ENCODE data around the gene TRPM6. TPM values are rescaled to one million over a fixed set of nuclear protein-coding genes. Genes with fewer than 3 reads are reported as not detected.

The TRPM6 gene
- total RNA-seq, 6 experiments from 2014 or later: not detected

DNA sequence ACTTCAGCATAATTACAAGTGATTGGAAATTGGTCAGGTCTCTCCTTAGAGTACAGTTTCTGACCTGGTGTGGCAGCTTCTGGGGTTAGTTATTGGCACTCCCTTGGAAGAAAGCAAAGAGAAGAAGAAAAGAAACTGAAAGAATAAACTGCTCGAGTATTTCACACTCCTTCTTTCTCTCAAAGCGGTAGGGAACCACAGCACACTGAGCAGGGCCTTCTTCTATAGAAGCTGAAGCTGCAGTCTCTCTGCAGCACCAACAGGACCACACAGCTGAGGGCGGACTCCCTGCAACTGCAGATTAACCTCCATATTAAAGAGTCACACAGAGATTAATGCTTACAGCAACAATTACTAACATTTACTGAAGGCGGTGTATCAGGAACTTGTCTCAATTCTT, 152.0 kb downstream of the TRPM6 start:
- Mint-ChIP-seq H3K4me1 (ENCODE audit: low read depth) (no peaks in the 10 kb centered on the region), H3K9me3 (no peaks in the 10 kb centered on the region), H3K4me3 (peak overlapping the region; percentile 32; the same call in 1 of the 2 replicates), H3K27me3 (ENCODE audit: insufficient read depth) (no peaks in the 10 kb centered on the region; the same call in 1 of the 2 replicates), H3K36me3 (ENCODE audit: low read depth) (no peaks in the 10 kb centered on the region), H3K27ac (no peak overlapping the region)
- no peak for DNase-seq
- TF ChIP-seq, protein P1, sequence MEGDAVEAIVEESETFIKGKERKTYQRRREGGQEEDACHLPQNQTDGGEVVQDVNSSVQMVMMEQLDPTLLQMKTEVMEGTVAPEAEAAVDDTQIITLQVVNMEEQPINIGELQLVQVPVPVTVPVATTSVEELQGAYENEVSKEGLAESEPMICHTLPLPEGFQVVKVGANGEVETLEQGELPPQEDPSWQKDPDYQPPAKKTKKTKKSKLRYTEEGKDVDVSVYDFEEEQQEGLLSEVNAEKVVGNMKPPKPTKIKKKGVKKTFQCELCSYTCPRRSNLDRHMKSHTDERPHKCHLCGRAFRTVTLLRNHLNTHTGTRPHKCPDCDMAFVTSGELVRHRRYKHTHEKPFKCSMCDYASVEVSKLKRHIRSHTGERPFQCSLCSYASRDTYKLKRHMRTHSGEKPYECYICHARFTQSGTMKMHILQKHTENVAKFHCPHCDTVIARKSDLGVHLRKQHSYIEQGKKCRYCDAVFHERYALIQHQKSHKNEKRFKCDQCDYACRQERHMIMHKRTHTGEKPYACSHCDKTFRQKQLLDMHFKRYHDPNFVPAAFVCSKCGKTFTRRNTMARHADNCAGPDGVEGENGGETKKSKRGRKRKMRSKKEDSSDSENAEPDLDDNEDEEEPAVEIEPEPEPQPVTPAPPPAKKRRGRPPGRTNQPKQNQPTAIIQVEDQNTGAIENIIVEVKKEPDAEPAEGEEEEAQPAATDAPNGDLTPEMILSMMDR (IDR thresholded peaks at IDR 0.05): no peak

DNA sequence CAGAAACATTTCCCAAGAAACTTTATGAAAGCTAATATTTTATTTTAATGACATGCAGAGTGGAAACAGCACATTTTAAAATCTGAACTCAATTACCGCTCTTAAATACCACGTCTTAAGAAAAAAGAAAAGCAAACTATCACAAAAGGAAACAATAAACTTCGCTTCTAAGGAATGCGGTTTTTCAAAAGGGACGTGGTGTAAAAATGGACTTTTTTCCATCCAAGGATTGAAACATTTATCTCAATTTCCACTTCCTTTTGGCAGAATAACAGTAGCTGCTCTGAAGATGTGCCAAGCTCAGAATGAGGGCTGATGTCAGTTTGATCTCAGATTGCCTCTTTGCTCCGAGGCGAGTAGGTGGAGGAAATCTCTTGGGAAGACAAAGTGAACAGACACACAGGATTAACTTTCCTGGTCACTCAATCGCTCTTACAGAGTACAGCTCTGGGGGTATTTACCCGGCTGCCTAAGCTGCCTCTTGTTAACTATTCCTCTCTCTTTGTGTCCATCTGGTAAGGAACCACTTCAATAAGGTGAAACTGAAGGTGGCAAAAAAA, 158.5 kb downstream of the TRPM6 start:
- no peaks in the 10 kb centered on the region for H3K36me3 Mint-ChIP-seq (ENCODE audit: low read depth)
- DNase-seq: no peak
- H3K4me3 Mint-ChIP-seq: no peak overlapping the region
- peaks cover 6% of the 10 kb centered on the region for H3K27me3 Mint-ChIP-seq (ENCODE audit: insufficient read depth)
- H3K9me3 Mint-ChIP-seq: no peaks in the 10 kb centered on the region; the same call in 1 of the 2 replicates
- no peak overlapping the region for H3K27ac Mint-ChIP-seq
- TF ChIP-seq, protein P1 (IDR thresholded peaks at IDR 0.05): no peak
- no peaks in the 10 kb centered on the region for H3K4me1 Mint-ChIP-seq (ENCODE audit: low read depth)

DNA sequence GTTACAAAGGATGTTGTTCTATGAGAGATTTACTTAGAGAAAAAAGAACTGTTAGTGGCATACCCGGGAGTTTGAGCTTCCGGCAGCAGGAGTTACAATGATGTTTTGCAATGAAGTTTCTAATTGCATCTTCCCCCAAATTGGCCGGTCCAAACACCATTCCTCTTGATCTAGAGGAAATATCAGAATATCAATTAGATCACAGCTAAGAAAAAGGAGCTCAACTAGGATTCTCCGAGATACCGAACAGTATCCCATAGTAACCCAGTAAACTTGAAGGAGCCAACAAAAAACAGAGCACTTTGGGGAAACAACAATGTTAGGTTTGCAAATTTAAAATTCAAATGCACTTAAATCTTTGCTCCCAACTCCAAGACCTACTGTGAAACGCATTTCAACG, 159.5 kb downstream of the TRPM6 start:
- TF ChIP-seq, protein P1 (IDR thresholded peaks at IDR 0.05): no peak
- Mint-ChIP-seq H3K36me3 (ENCODE audit: low read depth) (no peaks in the 10 kb centered on the region), H3K4me3 (no peak overlapping the region), H3K27me3 (ENCODE audit: insufficient read depth) (peaks cover 6% of the 10 kb centered on the region), H3K27ac (no peak overlapping the region), H3K4me1 (ENCODE audit: low read depth) (no peaks in the 10 kb centered on the region), H3K9me3 (no peaks in the 10 kb centered on the region; the same call in 1 of the 2 replicates)
- DNase-seq: no peak

DNA sequence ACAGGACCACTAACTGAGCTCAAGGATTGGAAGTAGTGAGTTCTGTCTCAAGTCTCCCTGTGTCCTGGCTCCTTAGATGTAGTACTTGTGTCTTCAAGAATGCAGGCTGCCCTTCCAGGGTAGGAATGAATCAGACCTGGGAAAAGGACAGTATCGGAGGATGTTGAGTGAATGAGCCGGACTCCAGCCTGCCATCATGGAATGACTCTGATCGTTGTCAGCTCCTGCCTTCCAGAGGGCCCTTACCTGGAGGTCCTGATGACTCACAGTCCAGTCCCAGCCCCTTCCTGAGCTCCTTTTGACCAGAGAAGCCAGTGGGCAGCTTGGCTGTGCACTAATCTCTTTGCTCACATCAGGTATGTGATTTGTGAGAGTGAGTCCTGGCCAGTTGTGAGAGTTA, 161.1 kb downstream of the TRPM6 start:
- Mint-ChIP-seq H3K27ac (no peak overlapping the region), H3K27me3 (ENCODE audit: insufficient read depth) (peaks cover 6% of the 10 kb centered on the region)
- no peak for DNase-seq

DNA sequence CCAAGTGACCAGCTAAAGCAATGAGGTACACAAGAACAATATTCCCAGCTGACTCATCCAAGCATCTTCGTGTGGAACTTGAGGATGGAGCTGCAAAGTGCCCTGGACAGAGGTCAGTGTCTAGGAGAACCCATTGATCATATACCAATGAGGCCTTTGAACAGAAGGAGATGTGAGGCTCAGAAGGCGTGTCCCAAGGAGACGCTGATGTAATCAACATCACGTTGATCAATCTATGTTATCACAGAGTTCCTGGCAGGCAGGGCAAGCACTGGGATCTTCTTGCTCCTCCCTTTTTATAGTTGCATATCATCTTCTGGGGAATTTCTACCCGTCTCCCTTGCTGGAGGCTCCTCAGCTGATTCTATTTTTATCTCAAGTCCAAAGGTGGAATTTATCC, 163.4 kb downstream of the TRPM6 start:
- Mint-ChIP-seq H3K36me3 (ENCODE audit: low read depth) (no peaks in the 10 kb centered on the region), H3K4me1 (ENCODE audit: low read depth) (no peaks in the 10 kb centered on the region)

More for the DNA sequence above, 161.1 kb downstream of the TRPM6 start:
- TF ChIP-seq, protein P1 (IDR thresholded peaks at IDR 0.05): no peak
- Mint-ChIP-seq H3K4me3 (no peak overlapping the region), H3K36me3 (ENCODE audit: low read depth) (no peaks in the 10 kb centered on the region), H3K4me1 (ENCODE audit: low read depth) (no peaks in the 10 kb centered on the region), H3K9me3 (no peaks in the 10 kb centered on the region; the same call in 1 of the 2 replicates)

More for the DNA sequence above, 163.4 kb downstream of the TRPM6 start:
- Mint-ChIP-seq H3K9me3 (no peaks in the 10 kb centered on the region; the same call in 1 of the 2 replicates), H3K27ac (no peak overlapping the region), H3K4me3 (no peak overlapping the region), H3K27me3 (ENCODE audit: insufficient read depth) (no peaks in the 10 kb centered on the region)
- DNase-seq: no peak
- TF ChIP-seq, protein P1 (IDR thresholded peaks at IDR 0.05): no peak
